HG02642 (cell line): ENCODE results near the gene PSME3IP1.

Source experiments
- ATAC-seq: cut with Tn5 transposase; IDR thresholded peaks from one replicate; pipeline ENCODE4 v1.9.1; 2021; ENCODE audit warnings: mild to moderate bottlenecking; ENCODE audit not compliant: unreplicated experiment, poor library complexity

PSME3IP1 gene, protein sequence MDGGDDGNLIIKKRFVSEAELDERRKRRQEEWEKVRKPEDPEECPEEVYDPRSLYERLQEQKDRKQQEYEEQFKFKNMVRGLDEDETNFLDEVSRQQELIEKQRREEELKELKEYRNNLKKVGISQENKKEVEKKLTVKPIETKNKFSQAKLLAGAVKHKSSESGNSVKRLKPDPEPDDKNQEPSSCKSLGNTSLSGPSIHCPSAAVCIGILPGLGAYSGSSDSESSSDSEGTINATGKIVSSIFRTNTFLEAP

DNA sequence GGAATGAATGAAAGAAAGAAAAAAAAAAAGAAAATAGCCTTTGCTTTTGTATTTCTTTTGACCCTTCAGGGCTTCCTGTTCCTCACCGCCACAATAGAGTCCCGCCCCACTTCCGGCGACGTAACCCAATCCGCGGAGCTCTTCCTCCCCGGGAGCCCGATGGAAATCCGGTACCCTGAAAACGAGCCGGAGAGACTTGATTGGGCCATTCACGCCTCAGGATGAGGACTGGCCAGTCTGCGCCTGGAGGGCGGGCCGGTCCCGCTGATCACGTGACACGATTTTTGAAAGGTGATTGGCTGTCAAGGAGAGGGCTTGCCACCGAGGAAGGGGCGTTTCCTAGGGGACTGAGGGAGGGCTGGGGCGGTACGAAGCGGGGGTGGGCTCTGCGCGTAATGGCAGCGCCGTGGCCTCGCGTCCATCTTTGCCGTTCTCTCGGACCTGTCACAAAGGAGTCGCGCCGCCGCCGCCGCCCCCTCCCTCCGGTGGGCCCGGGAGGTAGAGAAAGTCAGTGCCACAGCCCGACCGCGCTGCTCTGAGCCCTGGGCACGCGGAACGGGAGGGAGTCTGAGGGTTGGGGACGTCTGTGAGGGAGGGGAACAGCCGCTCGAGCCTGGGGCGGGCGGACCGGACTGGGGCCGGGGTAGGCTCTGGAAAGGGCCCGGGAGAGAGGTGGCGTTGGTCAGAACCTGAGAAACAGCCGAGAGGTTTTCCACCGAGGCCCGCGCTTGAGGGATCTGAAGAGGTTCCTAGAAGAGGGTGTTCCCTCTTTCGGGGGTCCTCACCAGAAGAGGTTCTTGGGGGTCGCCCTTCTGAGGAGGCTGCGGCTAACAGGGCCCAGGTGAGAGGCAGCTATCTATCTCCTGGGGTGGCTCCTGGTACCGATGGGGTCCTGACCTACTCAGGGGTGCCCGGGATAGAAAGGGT is at the start of gene PSME3IP1, which contains the start of gene RSPRY1:
Gene PSME3IP1, minus strand, starts transcription at position 95 of the 927 bp plus-strand sequence. CDS start 12,185 bp downstream, outside the sequence.
Gene RSPRY1, plus strand, starts transcription at position 385 of the 927 bp plus-strand sequence. CDS start 18,330 bp downstream, outside the sequence.
- peak; percentile 91 for ATAC-seq

- no peak for ATAC-seq
These were observed 49.5 kb upstream of the PSME3IP1 start for GRCh38 chr16:57235128-57236021.

GRCh38 chr16:57234707-57235092 is 48.9 kb upstream of the PSME3IP1 start:
- no peak for ATAC-seq

DNA sequence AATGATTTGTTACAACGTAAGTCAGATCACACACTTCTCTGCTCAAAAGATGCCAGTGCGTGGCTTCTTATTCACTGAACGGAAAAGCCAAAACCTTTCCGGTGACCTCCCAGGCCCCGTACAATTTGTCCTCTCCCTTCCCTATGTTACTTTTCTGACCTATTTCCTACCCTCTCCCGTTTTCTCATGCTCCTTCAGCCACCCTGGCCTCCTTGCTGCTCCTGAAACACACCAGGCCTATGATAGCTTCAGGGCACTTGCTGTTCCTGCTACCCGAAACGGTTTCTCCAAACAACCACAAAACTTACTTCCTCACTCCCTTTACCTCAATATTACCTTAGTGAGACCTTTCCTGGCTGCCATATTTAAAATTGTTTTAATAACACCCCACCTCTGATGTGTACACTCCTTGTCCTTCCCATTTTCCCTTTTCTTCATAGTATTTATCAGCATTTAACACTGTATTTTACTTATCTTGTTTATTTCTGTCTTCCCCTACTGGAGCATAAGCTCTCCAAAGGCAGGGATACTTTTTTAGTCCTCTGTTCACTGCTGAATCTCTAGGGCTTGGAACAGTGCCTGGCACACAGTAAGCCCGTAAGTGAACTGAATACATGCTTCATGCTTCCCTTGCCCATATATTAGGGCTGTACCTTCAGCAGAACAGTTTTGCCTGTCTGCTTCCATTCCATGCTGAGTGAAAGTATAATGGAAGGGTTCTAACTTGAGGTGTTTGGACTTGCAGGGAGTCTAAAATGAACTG is 48.3 kb upstream of the PSME3IP1 start:
- no peak for ATAC-seq

DNA sequence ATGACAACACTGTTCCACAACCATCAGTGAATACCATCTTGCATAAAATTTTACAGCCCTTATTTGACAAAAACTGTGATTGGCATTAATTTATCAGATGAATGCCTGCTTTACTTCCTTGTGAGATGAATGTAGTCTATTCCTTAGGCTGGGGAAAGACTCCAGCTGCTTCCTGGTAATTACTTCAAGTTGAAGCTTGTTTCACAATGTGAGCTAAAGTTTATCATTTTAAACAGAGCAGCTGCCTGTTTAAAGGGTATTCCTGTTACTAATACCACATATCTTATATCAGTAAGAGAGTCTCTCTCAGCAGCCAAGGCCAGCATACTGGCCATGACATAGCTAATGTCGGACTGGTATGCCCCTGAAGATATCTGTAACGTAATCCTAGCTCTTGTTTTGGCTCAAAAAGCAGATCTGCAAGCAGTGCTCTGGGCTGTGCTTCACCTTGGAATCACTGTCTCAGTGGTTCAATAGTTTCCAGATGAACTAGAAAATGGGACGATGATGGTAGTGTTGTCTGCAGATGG is 46.0 kb upstream of the PSME3IP1 start:
- ATAC-seq, result no peak

- ATAC-seq, result no peak
These were observed 43.2 kb upstream of the PSME3IP1 start for GRCh38 chr16:57229079-57229478.

GRCh38 chr16:57226701-57227621 is 41.1 kb upstream of the PSME3IP1 start:
- no peak for ATAC-seq

GRCh38 chr16:57225978-57226377 is 40.1 kb upstream of the PSME3IP1 start:
- no peak for ATAC-seq

DNA sequence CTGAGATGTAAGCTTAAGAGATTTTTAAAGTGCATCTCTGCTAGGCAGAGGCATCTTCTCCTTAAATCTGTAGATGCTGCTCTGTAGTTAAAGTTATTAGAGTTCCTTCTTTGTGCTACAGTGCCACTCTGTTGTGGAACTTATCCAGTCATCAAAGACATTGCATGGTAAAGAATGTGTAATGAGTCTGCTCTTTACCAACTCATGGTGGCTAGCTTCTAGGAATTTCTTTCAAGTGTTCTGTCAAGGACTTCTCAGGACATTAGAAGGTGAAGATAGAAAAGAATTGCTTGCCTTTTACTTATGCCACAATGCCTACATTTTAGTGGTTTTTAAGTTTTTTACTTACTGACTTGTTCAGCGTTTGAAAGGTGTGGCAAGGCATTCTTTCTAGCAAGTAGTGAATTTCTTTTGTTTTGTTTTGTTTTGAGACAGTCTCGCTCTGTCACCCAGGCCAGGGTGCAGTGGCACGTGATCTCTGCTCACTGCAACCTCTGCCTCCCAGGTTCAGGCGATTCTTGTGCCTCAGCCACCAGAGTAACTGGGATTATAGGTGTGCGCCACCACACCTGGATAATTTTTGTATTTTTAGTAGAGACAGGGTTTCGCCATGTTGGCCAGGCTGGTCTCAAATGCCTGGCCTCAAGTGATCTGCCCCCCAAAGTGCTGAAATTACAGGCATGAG is 39.0 kb upstream of the PSME3IP1 start:
- ATAC-seq, result no peak

GRCh38 chr16:57223057-57223456 is 37.2 kb upstream of the PSME3IP1 start:
- ATAC-seq, result no peak

DNA sequence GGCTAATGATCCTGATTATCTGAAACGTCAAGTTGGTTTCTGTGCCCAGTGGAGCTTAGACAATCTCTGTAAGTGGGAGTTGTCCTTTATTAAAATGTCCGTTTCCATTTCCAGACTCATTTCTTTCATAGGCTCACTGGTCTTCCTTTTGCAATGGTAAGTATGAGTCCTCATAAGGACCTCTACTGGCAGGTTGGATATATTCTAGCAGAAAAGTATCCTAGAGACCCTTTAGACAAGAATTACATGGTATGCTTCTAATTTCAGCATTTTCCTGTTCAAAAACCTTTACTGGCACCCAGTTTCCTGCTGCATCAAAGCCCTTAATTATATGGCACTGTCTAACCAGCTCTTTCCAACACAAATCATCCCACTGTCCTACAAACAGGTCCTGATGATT is 31.1 kb upstream of the PSME3IP1 start:
- no peak for ATAC-seq

- ATAC-seq, result no peak
These were observed 27.6 kb upstream of the PSME3IP1 start for GRCh38 chr16:57213462-57213861.

DNA sequence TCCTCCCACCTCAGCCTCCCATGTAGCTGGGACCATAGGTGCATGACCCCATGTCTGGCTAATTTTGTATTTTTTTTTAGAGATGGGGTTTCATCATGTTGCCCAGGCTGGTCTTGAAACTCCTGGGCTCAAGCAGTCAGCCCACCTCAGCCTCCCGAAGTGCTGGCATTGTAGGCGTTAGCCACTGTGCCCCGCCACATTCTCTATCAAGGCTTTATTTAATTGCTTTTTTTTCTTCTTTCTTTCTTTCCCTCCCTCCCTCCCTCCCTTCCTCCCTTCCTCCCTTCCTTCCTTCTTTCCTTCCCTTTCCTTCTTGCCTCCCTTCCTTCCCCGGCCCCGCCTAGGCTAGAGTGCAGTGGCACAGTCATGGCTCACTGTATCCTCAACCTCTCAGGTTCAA is 23.9 kb upstream of the PSME3IP1 start:
- no peak for ATAC-seq

DNA sequence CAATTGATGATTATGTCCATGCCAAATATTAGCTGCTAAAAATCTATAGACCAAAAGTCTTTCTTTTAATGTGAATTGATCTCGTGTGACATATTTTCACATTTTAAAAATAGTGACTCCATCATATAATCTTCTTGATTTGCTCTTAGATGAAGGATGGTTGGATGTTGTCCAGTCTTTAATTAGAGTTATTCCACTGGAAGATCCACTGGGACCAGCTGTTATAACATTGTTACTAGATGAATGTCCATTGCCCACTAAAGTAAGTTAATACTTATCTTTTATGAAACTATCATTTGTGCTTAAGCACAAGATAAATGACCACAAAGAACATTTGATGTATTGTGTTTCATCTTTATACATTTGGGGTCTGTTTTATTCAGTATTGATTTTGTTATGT is 23.1 kb upstream of the PSME3IP1 start:
- ATAC-seq, result no peak

- no peak for ATAC-seq
These were observed 18.8 kb upstream of the PSME3IP1 start for GRCh38 chr16:57204675-57205074.

DNA sequence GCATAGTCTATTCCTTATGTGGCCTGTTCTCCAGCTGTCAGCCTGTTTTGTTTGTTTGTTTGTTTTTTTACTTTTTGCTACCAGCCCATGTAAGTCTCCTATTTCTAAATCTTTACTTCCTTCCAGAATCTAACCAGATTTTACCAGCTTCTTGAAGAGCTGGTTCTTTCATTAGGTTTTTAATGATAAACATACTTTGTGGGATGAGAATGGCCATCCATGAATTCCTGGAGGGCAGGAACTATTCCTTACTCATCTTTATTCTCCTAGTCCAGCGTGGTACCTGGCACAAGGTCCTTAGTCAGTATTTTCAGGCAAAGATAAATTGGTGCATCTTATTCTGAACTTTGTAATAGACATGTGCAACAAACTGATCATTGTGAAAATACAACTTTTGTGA is 17.6 kb upstream of the PSME3IP1 start:
- ATAC-seq, result no peak

DNA sequence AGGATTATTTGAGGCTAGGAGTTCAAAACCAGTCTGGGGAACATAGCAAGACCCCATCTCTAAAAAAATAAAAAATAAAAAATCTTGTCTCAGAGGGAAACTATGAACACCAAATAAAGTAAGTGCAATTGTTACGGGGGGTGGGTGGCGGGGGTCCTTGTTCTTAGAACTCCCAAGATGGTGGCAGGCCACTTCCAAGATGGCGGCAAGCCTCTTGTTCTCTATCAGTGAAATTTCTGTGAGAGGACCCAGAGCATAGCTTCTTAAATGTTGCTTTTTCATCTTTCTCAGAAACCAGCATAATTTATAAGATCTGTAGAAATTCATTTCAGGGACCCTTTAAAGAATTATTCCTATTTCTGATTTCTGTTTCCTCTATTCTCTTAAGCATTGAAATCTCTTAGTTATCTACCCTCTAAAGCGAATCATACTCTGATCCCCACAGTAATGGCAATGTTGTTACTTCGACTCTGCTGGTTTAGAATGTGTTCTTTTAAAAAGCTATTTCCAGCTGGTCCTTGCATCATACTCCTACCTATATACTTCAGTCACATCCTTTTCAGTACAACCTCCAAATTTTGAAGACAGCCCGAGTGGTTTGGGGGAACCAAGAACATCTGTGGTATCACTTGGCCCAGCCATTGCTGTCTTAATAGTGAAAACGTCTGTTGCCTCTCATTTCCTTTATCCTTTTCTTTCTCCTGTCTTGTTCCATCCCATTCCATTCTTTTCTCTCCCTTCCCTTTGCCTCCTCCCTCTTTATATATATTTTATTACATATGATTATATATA is 16.5 kb upstream of the PSME3IP1 start:
- ATAC-seq, result no peak
